ENCODE results near the gene STK4.

STK4 gene

GRCh38 chr20:44966030-44966961, at the start of gene STK4:
STK4 (plus strand) TSS chr20:44966512; CDS start chr20:44966569, 57 bp downstream.
- peak; percentile 27 for DNase-seq

- no peak for DNase-seq
Measured at GRCh38 chr20:44916586-44916985, 49.7 kb upstream of the STK4 start.

GRCh38 chr20:44917399-44917798, 48.9 kb upstream of the STK4 start:
- no peak for DNase-seq

- no peak for DNase-seq
Measured at GRCh38 chr20:44918342-44918741, 48.0 kb upstream of the STK4 start.

- DNase-seq = no peak
Measured at GRCh38 chr20:44918761-44919160, 47.6 kb upstream of the STK4 start.

GRCh38 chr20:44921447-44921846, 44.9 kb upstream of the STK4 start:
- DNase-seq = no peak

- no peak for DNase-seq
Measured at GRCh38 chr20:44924541-44924940, 41.8 kb upstream of the STK4 start.

- no peak for DNase-seq
Measured at GRCh38 chr20:44928595-44928994, 37.7 kb upstream of the STK4 start.

- DNase-seq = no peak
Measured at GRCh38 chr20:44930517-44931168, 35.7 kb upstream of the STK4 start.

GRCh38 chr20:44931911-44932310, 34.4 kb upstream of the STK4 start:
- no peak for DNase-seq

- DNase-seq = no peak
Measured at GRCh38 chr20:44932916-44933315, 33.4 kb upstream of the STK4 start.

GRCh38 chr20:44936510-44936909, 29.8 kb upstream of the STK4 start:
- no peak for DNase-seq

GRCh38 chr20:44938637-44939036, 27.7 kb upstream of the STK4 start:
- no peak for DNase-seq

GRCh38 chr20:44941120-44941691, 25.1 kb upstream of the STK4 start:
- DNase-seq = no peak

GRCh38 chr20:44942264-44942973, 23.9 kb upstream of the STK4 start:
- no peak for DNase-seq

GRCh38 chr20:44943828-44944227, 22.5 kb upstream of the STK4 start:
- no peak for DNase-seq

- no peak for DNase-seq
Measured at GRCh38 chr20:44945261-44945660, 21.1 kb upstream of the STK4 start.

GRCh38 chr20:44946271-44946852, 19.9 kb upstream of the STK4 start:
- no peak for DNase-seq

- DNase-seq = no peak
Measured at GRCh38 chr20:44948107-44948506, 18.2 kb upstream of the STK4 start.

GRCh38 chr20:44948513-44948912, 17.8 kb upstream of the STK4 start:
- DNase-seq = no peak

GRCh38 chr20:44950368-44950767, 15.9 kb upstream of the STK4 start:
- DNase-seq = no peak

- DNase-seq = no peak
Measured at GRCh38 chr20:44952731-44953130, 13.6 kb upstream of the STK4 start.

- DNase-seq = no peak
Measured at GRCh38 chr20:44954211-44954610, 12.1 kb upstream of the STK4 start.
